HCT116 (cell line): ENCODE data around the gene HK1. TPM values are rescaled to one million over a fixed set of nuclear protein-coding genes. Genes with fewer than 3 reads are reported as not detected.

Source experiments
- ATAC-seq: fragments of 200-7000 bp; cut with Tn5 transposase; 2 replicates; pipeline ENCODE4 v1.9.1; 2020; ENCODE audit warnings: mild to moderate bottlenecking, moderate library complexity
- BruUV-seq: library from RNA; stranded (reverse); fragments of 400-500 nt; replicated peaks from 2 replicates; lab custom pipeline; 2021; lab: Mats Ljungman, UMichigan
- CTCF ChIA-PET: fragments of 300-600 bp; sonication (Branson Sonifier 250); formaldehyde crosslinking; loops from one replicate; lab custom pipeline; 2021; ENCODE audit warnings: antibody characterized with exemption; lab: Charles Lee
- POLR2A ChIA-PET: fragments of 300-600, 350-600 bp; sonication (Branson Sonifier 250); formaldehyde crosslinking; loops from one replicate; lab custom pipeline; 2021; ENCODE audit warnings: antibody characterized with exemption; lab: Charles Lee
- RAD21 ChIA-PET, 2 experiments: fragments of 300-600 bp; sonication (Branson Sonifier 250); formaldehyde crosslinking; loops; one replicate each; lab custom pipeline; 2023; ENCODE audit warnings: low total read pairs in 2 of 2; ENCODE audit not compliant: uncharacterized antibody in 2 of 2, unreplicated experiment in 2 of 2, low non-redundant PET in 1 of 2; lab: Charles Lee
- DNase-seq: peaks from one replicate; pipeline ENCODE4 v3.0.0-alpha.2; 2010; ENCODE audit warnings: low read depth, low spot score
- H2AFZ ChIP-seq: fragments of 200-600 bp; shearing (Covaris generic), sonication (generic); 2 replicates; pipeline ENCODE4 v1.6.1; 2017; ENCODE audit warnings: low read depth, mixed run types, mixed read lengths, antibody characterized with exemption, low read length; ENCODE audit not compliant: poor library complexity, severe bottlenecking
- H3K27ac ChIP-seq: 2 replicates; pipeline ENCODE4 v1.5.1; 2012; ENCODE audit warnings: low read depth, low read length
- H3K27me3 ChIP-seq: fragments of 200-600 bp; sonication (generic); 2 replicates; pipeline ENCODE4 v1.6.1; 2016; ENCODE audit warnings: mixed run types, low read length, mixed read lengths; ENCODE audit not compliant: insufficient read depth
- H3K36me3 ChIP-seq, 2 experiments: fragments of 200-500 bp in 1 of 2; fragments of 200-600 bp in 1 of 2; sonication (Bioruptor generic) in 1 of 2; sonication (generic) in 1 of 2; 2 replicates each; pipeline versions ENCODE4 v1.5.1 to v1.6.1; 2014 to 2016; ENCODE audit warnings: low read length in 2 of 2, inconsistent platforms in 1 of 2, mixed read lengths in 1 of 2, mixed run types in 1 of 2; ENCODE audit not compliant: insufficient read depth in 2 of 2, control insufficient read depth in 1 of 2
- H3K4me1 ChIP-seq, 2 experiments: fragments of 200-600 bp in 1 of 2; sonication (generic) in 1 of 2; 2 replicates each; pipeline versions ENCODE4 v1.5.1 to v1.6.1; 2012 to 2017; ENCODE audit warnings: low read length in 2 of 2, inconsistent platforms in 1 of 2, mild to moderate bottlenecking in 1 of 2, mixed read lengths in 1 of 2, mixed run types in 1 of 2, moderate library complexity in 1 of 2; ENCODE audit not compliant: insufficient read depth in 2 of 2, control insufficient read depth in 1 of 2
- H3K4me2 ChIP-seq: fragments of 200-600 bp; sonication (generic); 2 replicates; pipeline ENCODE4 v1.6.1; 2017; ENCODE audit warnings: mixed run types, low read length, mixed read lengths
- H3K4me3 ChIP-seq, 2 experiments: fragments of 200-600 bp in 1 of 2; sonication (generic) in 1 of 2; replicated peaks in 1 of 2; 2 replicates each; pipeline ENCODE4 v1.5.1; 2011 to 2016; ENCODE audit warnings: low read length in 2 of 2, control low read depth in 1 of 2, low read depth in 1 of 2, mild to moderate bottlenecking in 1 of 2, mixed read lengths in 1 of 2, mixed run types in 1 of 2
- H3K79me2 ChIP-seq: fragments of 200-600 bp; sonication (generic); 2 replicates; pipeline ENCODE4 v1.6.1; 2017; ENCODE audit warnings: mild to moderate bottlenecking, mixed run types, low read length, moderate library complexity, mixed read lengths; ENCODE audit not compliant: insufficient read depth
- H3K9ac ChIP-seq: fragments of 200-600 bp; sonication (generic); 2 replicates; pipeline ENCODE4 v1.6.1; 2016; ENCODE audit warnings: low read length, mixed read lengths
- H3K9me2 ChIP-seq: fragments of 200-600 bp; sonication (generic), shearing (Covaris generic); 2 replicates; pipeline ENCODE4 v1.6.1; 2017; ENCODE audit warnings: mixed run types, mild to moderate bottlenecking, moderate library complexity; ENCODE audit not compliant: insufficient read depth
- H3K9me3 ChIP-seq, 2 experiments: fragments of 200-500 bp in 1 of 2; fragments of 200-600 bp in 1 of 2; sonication (Bioruptor generic) in 1 of 2; sonication (generic) in 1 of 2; 2 replicates each; pipeline ENCODE4 v1.6.1; 2014 to 2017; ENCODE audit warnings: low read length in 2 of 2, mixed read lengths in 2 of 2, inconsistent platforms in 1 of 2, low read depth in 1 of 2, mild to moderate bottlenecking in 1 of 2, mixed run types in 1 of 2, moderate library complexity in 1 of 2; ENCODE audit not compliant: control insufficient read depth in 1 of 2, insufficient read depth in 1 of 2
- H4K20me1 ChIP-seq: fragments of 200-600 bp; sonication (generic), shearing (Covaris generic); 2 replicates; pipeline ENCODE4 v1.6.1; 2017; ENCODE audit warnings: mixed run types, mild to moderate bottlenecking, moderate library complexity; ENCODE audit not compliant: insufficient read depth
- EZH2phosphoT487 ChIP-seq: fragments of 200-600 bp; IDR thresholded peaks from 2 replicates; pipeline ENCODE4 v1.6.1; 2018; ENCODE audit warnings: antibody characterized with exemption, borderline replicate concordance
- FOSL1 ChIP-seq: IDR thresholded peaks from 2 replicates; pipeline ENCODE4 v1.6.1; 2012; ENCODE audit warnings: low read depth
- JUND ChIP-seq: IDR thresholded peaks from 2 replicates; pipeline ENCODE4 v1.6.1; 2012
- POLR2AphosphoS5 ChIP-seq: IDR thresholded peaks from 2 replicates; pipeline ENCODE4 v1.6.1; 2011; ENCODE audit warnings: mild to moderate bottlenecking, low read depth, low read length, moderate library complexity
- RAD21 ChIP-seq: IDR thresholded peaks from 2 replicates; pipeline ENCODE4 v1.6.1; 2012; ENCODE audit warnings: low read depth, mild to moderate bottlenecking
- REST ChIP-seq: IDR thresholded peaks from 2 replicates; pipeline ENCODE4 v1.6.1; 2012; ENCODE audit warnings: low read depth
- SRF ChIP-seq: IDR thresholded peaks from 2 replicates; pipeline ENCODE4 v1.6.1; 2012; ENCODE audit warnings: low read depth
- TCF7L2 ChIP-seq: IDR thresholded peaks from 2 replicates; pipeline ENCODE4 v1.7.0; 2011; ENCODE audit warnings: borderline replicate concordance, inconsistent platforms; ENCODE audit not compliant: insufficient read depth, insufficient read length; ENCODE audit errors: extremely low read depth
- YY1 ChIP-seq: IDR thresholded peaks from 2 replicates; pipeline ENCODE4 v1.6.1; 2011; ENCODE audit warnings: low read length, low read depth, moderate library complexity, mild to moderate bottlenecking; ENCODE audit not compliant: insufficient replicate concordance; ENCODE audit errors: extremely low read depth
- ZBTB33 ChIP-seq: IDR thresholded peaks from 2 replicates; pipeline ENCODE4 v1.6.1; 2011; ENCODE audit warnings: mild to moderate bottlenecking, low read length, moderate library complexity; ENCODE audit not compliant: insufficient replicate concordance; ENCODE audit errors: extremely low read depth
- ZFX ChIP-seq: fragments of 450-650 bp; IDR thresholded peaks from 2 replicates; pipeline ENCODE4 v1.6.1; 2017
- ZNF274 ChIP-seq: fragments of 200-500 bp; sonication (Bioruptor generic); IDR thresholded peaks from 2 replicates; pipeline ENCODE4 v1.6.1; 2014; ENCODE audit warnings: mild to moderate bottlenecking, low read depth, low read length, inconsistent platforms
- intact Hi-C: fragments of 100-400 bp; cut with micrococcal nuclease; formaldehyde crosslinking; loops from 2 replicates; pipeline ENCODE4 v1.10.0; 2022
- total RNA-seq: library from RNA; stranded (reverse); gene quantifications from one replicate; pipeline ENCODE4 v1.2.1, GENCODE V29; 2021; ENCODE audit not compliant: unreplicated experiment
- TF ChIP-seq, protein P1 (sequence below): IDR thresholded peaks from 2 replicates; pipeline ENCODE4 v1.6.1; 2012
- TF ChIP-seq, protein P2 (sequence below): IDR thresholded peaks from 2 replicates; pipeline ENCODE4 v1.6.1; 2012

The HK1 gene
- total RNA-seq, 1 experiment from 2014 or later = 50.3 TPM

DNA sequence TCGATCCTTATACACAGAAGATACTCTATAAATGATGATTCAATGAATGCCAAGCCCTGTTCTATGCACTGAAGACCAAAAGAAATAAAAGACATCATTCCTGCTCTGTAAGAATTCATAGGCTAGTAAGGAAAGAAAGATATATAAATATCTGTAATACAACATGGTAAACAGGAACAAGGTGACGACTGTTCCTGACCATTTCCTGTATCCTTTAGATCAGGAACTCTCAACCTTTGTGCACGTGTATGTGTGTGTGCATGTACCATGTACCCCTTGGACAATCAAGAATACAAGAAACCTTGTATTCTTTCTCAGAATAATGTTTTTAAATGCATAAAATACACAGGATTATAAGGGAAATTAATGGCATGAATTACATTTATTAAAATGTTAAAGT, 7.3 kb upstream of the HK1 start (continued):
- TF ChIP-seq REST = no peak
- no peak for TF ChIP-seq SRF

GRCh38 chr10:69272624-69273023, 5.7 kb upstream of the HK1 start:
- DNase-seq = no peak
- CTCF ChIA-PET = no interaction called here
- RAD21 ChIA-PET = no interaction called here
- intact Hi-C loops = no loop called here
- no peaks in the 10 kb centered on the region for H3K9me2 ChIP-seq
- H3K27ac ChIP-seq = no peak overlapping the region
- no peak overlapping the region for H3K9ac ChIP-seq
- no peak overlapping the region for H3K4me3 ChIP-seq
- no peaks in the 10 kb centered on the region for H3K27me3 ChIP-seq
- no peak overlapping the region for H2AFZ ChIP-seq
- H3K79me2 ChIP-seq = no peaks in the 10 kb centered on the region
- BruUV-seq = no TSS peak
- H3K4me1 ChIP-seq = no peaks in the 10 kb centered on the region
- H3K9me3 ChIP-seq = 0 out of 4 replicates have a peak, but pooled peaks cover 3 to 6% of the 10 kb centered on the region in 2 experiments
- no peaks in the 10 kb centered on the region for H4K20me1 ChIP-seq
- ATAC-seq = no peak
- POLR2A ChIA-PET = no interaction called here
- H3K4me2 ChIP-seq = no peak overlapping the region
- no peaks in the 10 kb centered on the region for H3K36me3 ChIP-seq
- TF ChIP-seq, protein P1, sequence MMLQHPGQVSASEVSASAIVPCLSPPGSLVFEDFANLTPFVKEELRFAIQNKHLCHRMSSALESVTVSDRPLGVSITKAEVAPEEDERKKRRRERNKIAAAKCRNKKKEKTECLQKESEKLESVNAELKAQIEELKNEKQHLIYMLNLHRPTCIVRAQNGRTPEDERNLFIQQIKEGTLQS = no peak
- TF ChIP-seq SRF = no peak
- TF ChIP-seq, protein P2, sequence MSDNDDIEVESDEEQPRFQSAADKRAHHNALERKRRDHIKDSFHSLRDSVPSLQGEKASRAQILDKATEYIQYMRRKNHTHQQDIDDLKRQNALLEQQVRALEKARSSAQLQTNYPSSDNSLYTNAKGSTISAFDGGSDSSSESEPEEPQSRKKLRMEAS = no peak
- no peak for TF ChIP-seq RAD21
- no peak for TF ChIP-seq ZBTB33
- TF ChIP-seq EZH2phosphoT487 = no peak
- no peak for TF ChIP-seq REST
- no peak for TF ChIP-seq YY1
- no peak for TF ChIP-seq TCF7L2
- no peak for TF ChIP-seq FOSL1
- no peak for TF ChIP-seq ZFX
- no peak for TF ChIP-seq ZNF274
- no peak for TF ChIP-seq JUND
- TF ChIP-seq POLR2AphosphoS5 = no peak
